Astrocyte of the cerebellum (primary cell): Measurements from ENCODE around the gene RNF208.

Source experiments
- DNase-seq: peaks from one replicate; pipeline ENCODE4 v3.0.0-alpha.2; 2011; ENCODE audit warnings: low read depth
- H3K4me3 ChIP-seq: 2 replicates; pipeline ENCODE4 v1.5.1; 2011; ENCODE audit warnings: mild to moderate bottlenecking, low read depth, low read length, moderate library complexity
- in situ Hi-C: cut with HindIII; loops from 2 replicates; pipeline ENCODE4 v1.10.0; 2017; ENCODE audit warnings: low sequenced_read_pairs
- TF ChIP-seq, protein P1 (sequence below): IDR thresholded peaks from 2 replicates; pipeline ENCODE4 v1.5.1; 2012; ENCODE audit warnings: low read length, low read depth, moderate library complexity, mild to moderate bottlenecking; ENCODE audit errors: missing control alignments

RNF208 gene

GRCh38 chr9:137206602-137207001 lies 15.4 kb downstream of the RNF208 start:
- TF ChIP-seq, protein P1, sequence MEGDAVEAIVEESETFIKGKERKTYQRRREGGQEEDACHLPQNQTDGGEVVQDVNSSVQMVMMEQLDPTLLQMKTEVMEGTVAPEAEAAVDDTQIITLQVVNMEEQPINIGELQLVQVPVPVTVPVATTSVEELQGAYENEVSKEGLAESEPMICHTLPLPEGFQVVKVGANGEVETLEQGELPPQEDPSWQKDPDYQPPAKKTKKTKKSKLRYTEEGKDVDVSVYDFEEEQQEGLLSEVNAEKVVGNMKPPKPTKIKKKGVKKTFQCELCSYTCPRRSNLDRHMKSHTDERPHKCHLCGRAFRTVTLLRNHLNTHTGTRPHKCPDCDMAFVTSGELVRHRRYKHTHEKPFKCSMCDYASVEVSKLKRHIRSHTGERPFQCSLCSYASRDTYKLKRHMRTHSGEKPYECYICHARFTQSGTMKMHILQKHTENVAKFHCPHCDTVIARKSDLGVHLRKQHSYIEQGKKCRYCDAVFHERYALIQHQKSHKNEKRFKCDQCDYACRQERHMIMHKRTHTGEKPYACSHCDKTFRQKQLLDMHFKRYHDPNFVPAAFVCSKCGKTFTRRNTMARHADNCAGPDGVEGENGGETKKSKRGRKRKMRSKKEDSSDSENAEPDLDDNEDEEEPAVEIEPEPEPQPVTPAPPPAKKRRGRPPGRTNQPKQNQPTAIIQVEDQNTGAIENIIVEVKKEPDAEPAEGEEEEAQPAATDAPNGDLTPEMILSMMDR, result no peak
- in situ Hi-C loops, result no loop called here
- H3K4me3 ChIP-seq, result peak overlapping the region; percentile 91
- no peak for DNase-seq

DNA sequence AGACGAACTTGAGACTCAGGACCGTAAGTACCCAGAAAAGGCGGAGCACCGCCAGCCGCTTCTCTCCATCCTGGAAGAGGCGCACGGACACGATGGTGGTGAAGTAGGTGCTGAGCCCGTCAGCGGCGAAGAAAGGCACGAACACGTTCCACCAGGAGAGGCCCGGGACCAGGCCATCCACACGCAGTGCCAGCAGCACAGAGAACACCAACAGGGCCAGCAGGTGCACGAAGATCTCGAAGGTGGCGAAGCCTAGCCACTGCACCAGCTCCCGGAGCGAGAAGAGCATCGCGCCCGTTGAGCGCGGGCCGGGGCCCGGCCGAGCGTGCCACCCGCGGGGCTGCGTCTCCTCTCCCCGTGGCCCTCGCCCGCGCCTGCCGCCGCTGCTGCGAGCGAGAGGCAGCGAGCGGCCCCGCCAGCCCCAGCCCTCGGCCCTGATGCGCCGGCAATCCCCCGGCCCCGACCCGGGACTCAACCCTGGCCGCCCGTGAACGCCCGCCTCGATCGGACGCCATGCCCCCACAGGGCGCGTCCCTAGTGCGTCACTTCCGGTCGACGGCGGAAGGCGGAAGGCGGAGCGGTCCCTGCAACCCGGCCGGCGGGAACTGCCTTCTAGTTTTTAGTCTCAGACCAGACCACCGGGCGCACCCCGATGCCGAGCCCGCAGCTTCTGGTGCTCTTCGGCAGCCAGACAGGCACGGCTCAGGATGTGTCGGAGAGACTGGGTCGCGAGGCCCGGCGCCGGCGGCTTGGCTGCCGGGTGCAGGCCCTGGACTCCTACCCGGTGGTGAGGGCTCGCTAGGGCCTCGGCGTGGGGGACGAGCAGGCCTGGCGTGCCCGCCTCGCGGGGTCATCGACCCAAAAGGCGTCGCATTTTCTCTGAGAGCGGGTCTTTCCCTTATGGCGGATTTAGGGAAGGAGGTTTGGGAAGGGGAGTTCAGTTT lies 16.6 kb downstream of the RNF208 start, which contains the start of the genes NDOR1 and TMEM203:
Gene NDOR1, plus strand, starts transcription at position 575 of the 944 bp plus-strand sequence. Its CDS starts 78 bp downstream, at position 653.
Gene TMEM203, minus strand, starts transcription at position 523 of the 944 bp plus-strand sequence. Its CDS starts 234 bp downstream, at position 289.
- in situ Hi-C loops, result no loop called here
- TF ChIP-seq, protein P1, result no peak
- H3K4me3 ChIP-seq, result peak within 1 kb of the TSS; percentile 91
- DNase-seq, result peak; percentile 51

DNA sequence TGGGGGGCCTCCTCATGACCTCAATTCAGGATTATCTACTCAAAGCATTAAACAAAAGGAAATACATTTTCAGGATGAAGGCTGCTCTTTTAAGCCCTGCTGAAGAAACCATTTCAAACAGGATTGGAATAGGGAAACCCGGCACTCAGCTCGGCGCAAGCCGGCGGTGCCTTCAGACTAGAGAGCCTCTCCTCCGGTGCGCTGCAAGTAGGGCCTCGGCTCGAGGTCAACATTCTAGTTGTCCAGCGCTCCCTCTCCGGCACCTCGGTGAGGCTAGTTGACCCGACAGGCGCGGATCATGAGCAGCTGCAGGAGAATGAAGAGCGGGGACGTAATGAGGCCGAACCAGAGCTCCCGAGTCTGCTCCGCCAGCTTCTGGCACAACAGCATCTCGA lies 17.3 kb downstream of the RNF208 start:
- DNase-seq, result no peak
- peak overlapping the region; percentile 91 for H3K4me3 ChIP-seq
- in situ Hi-C loops, result no loop called here
- TF ChIP-seq, protein P1, result no peak

GRCh38 chr9:137202966-137203365 lies 19.1 kb downstream of the RNF208 start:
- in situ Hi-C loops, result no loop called here
- DNase-seq, result no peak
- no peak overlapping the region for H3K4me3 ChIP-seq
- TF ChIP-seq, protein P1, result no peak

DNA sequence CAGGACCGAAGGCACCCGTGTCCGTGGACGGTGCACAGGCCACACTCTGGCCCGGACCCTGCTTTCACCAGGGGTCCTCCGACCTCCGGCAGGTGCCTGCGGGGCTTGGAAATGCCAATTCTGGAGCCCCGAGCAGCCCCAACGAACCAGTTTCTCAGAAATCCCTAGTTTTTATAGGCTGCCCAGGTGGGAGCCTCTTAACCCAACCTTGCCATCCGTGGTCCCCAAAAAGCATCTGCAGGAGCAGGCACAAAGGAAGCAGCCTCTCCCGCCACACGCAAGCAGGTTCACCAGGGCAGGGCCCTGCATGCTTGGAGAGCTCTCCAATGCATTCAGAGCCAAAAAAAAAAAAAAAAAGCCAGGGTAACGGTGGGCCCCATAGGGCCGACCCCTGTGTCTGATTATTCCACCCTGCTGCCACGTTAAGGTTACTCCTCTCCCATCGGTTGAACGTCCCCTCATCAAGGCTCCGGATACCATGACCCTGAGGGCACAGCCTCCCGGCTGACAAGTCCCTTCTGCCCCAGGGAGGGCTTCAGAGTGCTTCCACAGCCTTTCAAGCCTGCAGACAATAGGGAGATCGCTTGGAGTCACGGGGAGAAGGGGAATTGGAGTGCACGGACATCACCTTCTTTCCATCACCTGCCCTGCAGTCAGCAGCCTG lies 20.7 kb downstream of the RNF208 start:
- in situ Hi-C loops, result no loop called here
- DNase-seq, result no peak
- TF ChIP-seq, protein P1, result no peak
- peak overlapping the region; percentile 62 for H3K4me3 ChIP-seq
